Measurements from ENCODE around the gene ATG9A. TPM values are rescaled to one million over a fixed set of nuclear protein-coding genes. Genes with fewer than 3 reads are reported as not detected.

Gene ATG9A
- total RNA-seq, 1 experiment from 2014 or later, result 42.9 TPM

- POLR2A ChIA-PET, result no interaction called here
- H3K4me3 Mint-ChIP-seq, result no peak overlapping the region
- peak overlapping the region; percentile 88 for H3K27ac Mint-ChIP-seq
- DNase-seq (ENCODE audit: low spot score), result peak; percentile 23
- H3K4me1 Mint-ChIP-seq, result peaks cover 9% of the 10 kb centered on the region; the same call in 1 of the 2 replicates
- H3K9me3 Mint-ChIP-seq, result no peaks in the 10 kb centered on the region
- H3K36me3 Mint-ChIP-seq, result peaks cover 7% of the 10 kb centered on the region; the same call in 1 of the 2 replicates
- ATAC-seq, result peak; percentile 74
- CTCF ChIA-PET, result interaction anchor here (0.8 to 4.0 kb wide), 15 partner anchors 8 to 180 kb away, joined by 3 to 15 read pairs (median 4); partner anchors contain the start of genes GLB1L, STK16 and ZFAND2B
- TF ChIP-seq ETV6 (CRISPR knock-in tag; IDR thresholded peaks at IDR 0.05), result no peak
- TF ChIP-seq, protein P1, sequence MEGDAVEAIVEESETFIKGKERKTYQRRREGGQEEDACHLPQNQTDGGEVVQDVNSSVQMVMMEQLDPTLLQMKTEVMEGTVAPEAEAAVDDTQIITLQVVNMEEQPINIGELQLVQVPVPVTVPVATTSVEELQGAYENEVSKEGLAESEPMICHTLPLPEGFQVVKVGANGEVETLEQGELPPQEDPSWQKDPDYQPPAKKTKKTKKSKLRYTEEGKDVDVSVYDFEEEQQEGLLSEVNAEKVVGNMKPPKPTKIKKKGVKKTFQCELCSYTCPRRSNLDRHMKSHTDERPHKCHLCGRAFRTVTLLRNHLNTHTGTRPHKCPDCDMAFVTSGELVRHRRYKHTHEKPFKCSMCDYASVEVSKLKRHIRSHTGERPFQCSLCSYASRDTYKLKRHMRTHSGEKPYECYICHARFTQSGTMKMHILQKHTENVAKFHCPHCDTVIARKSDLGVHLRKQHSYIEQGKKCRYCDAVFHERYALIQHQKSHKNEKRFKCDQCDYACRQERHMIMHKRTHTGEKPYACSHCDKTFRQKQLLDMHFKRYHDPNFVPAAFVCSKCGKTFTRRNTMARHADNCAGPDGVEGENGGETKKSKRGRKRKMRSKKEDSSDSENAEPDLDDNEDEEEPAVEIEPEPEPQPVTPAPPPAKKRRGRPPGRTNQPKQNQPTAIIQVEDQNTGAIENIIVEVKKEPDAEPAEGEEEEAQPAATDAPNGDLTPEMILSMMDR (IDR thresholded peaks at IDR 0.05), result peak; percentile 46; the same call in 1 of the 2 replicates
- no peaks in the 10 kb centered on the region for H3K27me3 Mint-ChIP-seq (ENCODE audit: low read depth)
Observed at GRCh38 chr2:219171231-219171651, 58.2 kb downstream of the ATG9A start.

DNA sequence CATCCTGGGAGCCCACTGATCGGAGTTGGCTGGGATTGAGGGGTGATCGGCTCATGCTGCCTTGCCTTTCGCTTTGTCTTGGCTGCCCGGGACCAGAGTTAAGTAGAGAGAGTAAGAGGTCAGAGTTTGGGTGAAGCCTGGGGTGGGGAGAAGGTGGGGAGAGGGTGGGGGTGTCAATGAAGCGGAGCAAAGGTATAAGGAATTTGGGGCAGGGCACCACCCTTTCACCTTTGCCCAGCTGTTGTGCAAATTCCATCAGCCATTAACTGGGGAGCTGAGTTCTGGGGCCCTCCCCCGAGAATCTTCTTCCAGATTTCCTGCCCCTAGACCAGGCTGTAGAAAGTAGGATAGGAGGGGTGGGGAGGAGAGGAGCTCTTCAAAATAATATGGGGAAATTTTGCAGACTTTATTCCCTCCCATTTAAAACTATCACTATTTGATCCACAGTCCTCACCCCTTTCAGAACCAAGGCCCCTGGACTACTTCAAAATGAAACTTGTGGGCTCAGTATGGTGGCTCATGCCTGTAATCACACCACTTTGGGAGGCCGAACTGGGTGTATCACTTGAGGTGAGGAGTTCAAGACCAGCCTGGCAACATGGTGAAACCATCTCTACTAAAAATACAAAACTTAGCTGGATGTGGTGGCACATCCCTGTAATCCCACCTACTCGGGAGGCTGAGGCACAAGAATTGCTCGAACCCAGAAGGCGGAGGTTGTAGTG lies 59.3 kb downstream of the ATG9A start, which contains the start of gene SLC23A3:
TSS of gene SLC23A3 (minus strand) at position 100 of the 725 bp plus-strand sequence. CDS start at position 55, 45 bp downstream.
- ChIA-PET POLR2A (no interaction called here), CTCF (interaction anchor here (1.6 to 4.0 kb wide), 4 partner anchors 37 to 168 kb away, joined by 3 to 15 read pairs (median 7); partner anchors contain the start of gene ZFAND2B)
- Mint-ChIP-seq H3K4me1 (0 out of 2 replicates have a peak, but pooled peaks cover 3% of the 10 kb centered on the region), H3K36me3 (peaks cover 7% of the 10 kb centered on the region; the same call in 1 of the 2 replicates), H3K9me3 (no peaks in the 10 kb centered on the region), H3K27me3 (ENCODE audit: low read depth) (no peaks in the 10 kb centered on the region), H3K27ac (no peak within 1 kb of the TSS), H3K4me3 (no peak within 1 kb of the TSS)
- TF ChIP-seq TP53 (CRISPR knock-in tag; IDR thresholded peaks at IDR 0.05) (no peak), SMAD3 (CRISPR knock-in tag; IDR thresholded peaks at IDR 0.05; ENCODE audit: borderline replicate concordance) (no peak), ZNF138 (CRISPR knock-in tag; conservative IDR thresholded peaks at IDR 0.05) (no peak), IRF2 (CRISPR knock-in tag; IDR thresholded peaks at IDR 0.05; ENCODE audit: borderline replicate concordance, low read depth) (no peak), NR1H2 (CRISPR knock-in tag; IDR thresholded peaks at IDR 0.05) (no peak), ZNF232 (CRISPR knock-in tag; IDR thresholded peaks at IDR 0.05) (no peak), ZNF263 (CRISPR knock-in tag; IDR thresholded peaks at IDR 0.05; ENCODE audit: low read depth) (no peak), TCF7 (CRISPR knock-in tag; IDR thresholded peaks at IDR 0.05; ENCODE audit: low read depth) (no peak), MLX (CRISPR knock-in tag; IDR thresholded peaks at IDR 0.05) (no peak), FOXP1 (CRISPR knock-in tag; IDR thresholded peaks at IDR 0.05; ENCODE audit: borderline replicate concordance) (no peak), NFE2L1 (CRISPR knock-in tag; IDR thresholded peaks at IDR 0.05) (no peak)
- TF ChIP-seq, protein P2, sequence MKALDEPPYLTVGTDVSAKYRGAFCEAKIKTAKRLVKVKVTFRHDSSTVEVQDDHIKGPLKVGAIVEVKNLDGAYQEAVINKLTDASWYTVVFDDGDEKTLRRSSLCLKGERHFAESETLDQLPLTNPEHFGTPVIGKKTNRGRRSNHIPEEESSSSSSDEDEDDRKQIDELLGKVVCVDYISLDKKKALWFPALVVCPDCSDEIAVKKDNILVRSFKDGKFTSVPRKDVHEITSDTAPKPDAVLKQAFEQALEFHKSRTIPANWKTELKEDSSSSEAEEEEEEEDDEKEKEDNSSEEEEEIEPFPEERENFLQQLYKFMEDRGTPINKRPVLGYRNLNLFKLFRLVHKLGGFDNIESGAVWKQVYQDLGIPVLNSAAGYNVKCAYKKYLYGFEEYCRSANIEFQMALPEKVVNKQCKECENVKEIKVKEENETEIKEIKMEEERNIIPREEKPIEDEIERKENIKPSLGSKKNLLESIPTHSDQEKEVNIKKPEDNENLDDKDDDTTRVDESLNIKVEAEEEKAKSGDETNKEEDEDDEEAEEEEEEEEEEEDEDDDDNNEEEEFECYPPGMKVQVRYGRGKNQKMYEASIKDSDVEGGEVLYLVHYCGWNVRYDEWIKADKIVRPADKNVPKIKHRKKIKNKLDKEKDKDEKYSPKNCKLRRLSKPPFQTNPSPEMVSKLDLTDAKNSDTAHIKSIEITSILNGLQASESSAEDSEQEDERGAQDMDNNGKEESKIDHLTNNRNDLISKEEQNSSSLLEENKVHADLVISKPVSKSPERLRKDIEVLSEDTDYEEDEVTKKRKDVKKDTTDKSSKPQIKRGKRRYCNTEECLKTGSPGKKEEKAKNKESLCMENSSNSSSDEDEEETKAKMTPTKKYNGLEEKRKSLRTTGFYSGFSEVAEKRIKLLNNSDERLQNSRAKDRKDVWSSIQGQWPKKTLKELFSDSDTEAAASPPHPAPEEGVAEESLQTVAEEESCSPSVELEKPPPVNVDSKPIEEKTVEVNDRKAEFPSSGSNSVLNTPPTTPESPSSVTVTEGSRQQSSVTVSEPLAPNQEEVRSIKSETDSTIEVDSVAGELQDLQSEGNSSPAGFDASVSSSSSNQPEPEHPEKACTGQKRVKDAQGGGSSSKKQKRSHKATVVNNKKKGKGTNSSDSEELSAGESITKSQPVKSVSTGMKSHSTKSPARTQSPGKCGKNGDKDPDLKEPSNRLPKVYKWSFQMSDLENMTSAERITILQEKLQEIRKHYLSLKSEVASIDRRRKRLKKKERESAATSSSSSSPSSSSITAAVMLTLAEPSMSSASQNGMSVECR (CRISPR knock-in tag; IDR thresholded peaks at IDR 0.05; ENCODE audit: borderline replicate concordance), result no peak
- TF ChIP-seq, protein P3, sequence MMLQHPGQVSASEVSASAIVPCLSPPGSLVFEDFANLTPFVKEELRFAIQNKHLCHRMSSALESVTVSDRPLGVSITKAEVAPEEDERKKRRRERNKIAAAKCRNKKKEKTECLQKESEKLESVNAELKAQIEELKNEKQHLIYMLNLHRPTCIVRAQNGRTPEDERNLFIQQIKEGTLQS (CRISPR knock-in tag; conservative IDR thresholded peaks at IDR 0.05), result no peak
- DNase-seq (ENCODE audit: low spot score) (no peak), ATAC-seq (no peak)

Other genes with a start within 250 kb of the ATG9A start
- not detected in 3 replicates for gene FEV, start 244.5 kb downstream of the ATG9A start, total RNA-seq (2021)
- gene CRYBA2, start 236.2 kb downstream of the ATG9A start, total RNA-seq (2021), result not detected in 3 replicates
- 0.44 to 1.0 TPM (median 0.48 TPM) in 3 replicates for gene CFAP65, start 188.1 kb downstream of the ATG9A start, total RNA-seq (2021)
- gene IHH, start 168.7 kb downstream of the ATG9A start, total RNA-seq (2021), result 0.11 TPM in 1 of 3 replicates, not detected in the others
- 18.4 to 22.3 TPM (median 21.3 TPM) in 3 replicates for gene NHEJ1, start 68.8 kb downstream of the ATG9A start, total RNA-seq (2021)
- 0.41 to 0.59 TPM (median 0.55 TPM) in 3 replicates for gene SLC23A3, start 59.6 kb downstream of the ATG9A start, total RNA-seq (2021)
- 26.7 to 32.8 TPM (median 29.5 TPM) in 3 replicates for gene CNPPD1, start 52.7 kb downstream of the ATG9A start, total RNA-seq (2021)
- 50.2 to 60.2 TPM (median 52.8 TPM) in 3 replicates for gene RETREG2, start 51.4 kb downstream of the ATG9A start, total RNA-seq (2021)
- gene ZFAND2B, start 22.9 kb downstream of the ATG9A start, total RNA-seq (2021), result 19.5 to 21.1 TPM (median 20.2 TPM) in 3 replicates
- 42.1 to 45.3 TPM (median 44.8 TPM) in 3 replicates for gene ABCB6, start 10.7 kb downstream of the ATG9A start, total RNA-seq (2021)
- gene ANKZF1, start 170 bp upstream of the ATG9A start, total RNA-seq (2021), result 56.9 to 70.4 TPM (median 58.0 TPM) in 3 replicates
- gene GLB1L, start 15.8 kb upstream of the ATG9A start, total RNA-seq (2021), result 5.2 to 6.4 TPM (median 6.1 TPM) in 3 replicates
- 27.4 to 28.8 TPM (median 27.5 TPM) in 3 replicates for gene STK16, start 15.8 kb upstream of the ATG9A start, total RNA-seq (2021)
- gene TUBA4B, start 23.6 kb upstream of the ATG9A start, total RNA-seq (2021), result 0.20 TPM in 1 of 3 replicates, not detected in the others
- 40.8 to 58.7 TPM (median 52.3 TPM) in 3 replicates for gene TUBA4A, start 24.3 kb upstream of the ATG9A start, total RNA-seq (2021)
- 36.1 to 42.8 TPM (median 40.3 TPM) in 3 replicates for gene DNAJB2, start 49.7 kb upstream of the ATG9A start, total RNA-seq (2021)
- gene PTPRN, start 79.8 kb upstream of the ATG9A start, total RNA-seq (2021), result 3.8 to 5.7 TPM (median 5.2 TPM) in 3 replicates
- gene RESP18, start 103.1 kb upstream of the ATG9A start, total RNA-seq (2021), result not detected in 3 replicates
- gene DNPEP, start 158.3 kb upstream of the ATG9A start, total RNA-seq (2021), result 65.8 to 70.2 TPM (median 67.6 TPM) in 3 replicates
- gene DES, start 188.7 kb upstream of the ATG9A start, total RNA-seq (2021), result 1.6 to 3.5 TPM (median 2.8 TPM) in 3 replicates
- gene SPEG, start 205.2 kb upstream of the ATG9A start, total RNA-seq (2021), result 55.3 to 62.7 TPM (median 57.8 TPM) in 3 replicates